ENCODE measurements around the gene ESR2. TPM values are rescaled to one million over a fixed set of nuclear protein-coding genes. Genes with fewer than 3 reads are reported as not detected.
A peak's percentile ranks its signal among the peaks of the same experiment; 100 is the strongest.

The ESR2 gene
- total and polyA plus RNA-seq, 2 of the 8 experiments (the other 6 are each of a cell fraction or from before 2014, with no cell fraction given), result 0.19 to 0.23 TPM

DNA sequence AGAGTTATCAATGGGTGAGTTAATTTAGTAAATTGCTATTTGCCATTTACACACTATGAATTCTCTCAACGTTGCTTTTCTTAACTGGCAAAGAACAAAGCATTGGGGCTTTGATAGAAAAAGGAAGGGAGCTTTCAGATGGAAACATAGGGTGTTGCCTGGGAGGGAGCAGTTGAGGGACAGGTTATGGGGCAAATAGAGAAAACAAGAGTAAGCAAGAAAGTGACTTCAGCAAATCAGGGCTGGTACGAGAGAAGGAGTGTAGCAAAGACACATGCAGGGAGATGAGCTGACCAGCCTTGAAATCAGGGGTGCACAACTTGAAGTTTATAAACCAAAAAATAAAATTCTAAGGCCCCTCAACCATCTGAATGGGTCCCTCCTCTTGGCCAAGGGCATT lies 15.7 kb downstream of the ESR2 start:
- H3K14ac ChIP-seq (ENCODE audit: insufficient read length), result no peak overlapping the region
- no peaks in the 10 kb centered on the region for H3K36me3 ChIP-seq (ENCODE audit: control insufficient read depth in 2 of 4, insufficient read depth in 4 of 4, low read length in 3 of 4)
- H2BK120ac ChIP-seq (replicated peaks; ENCODE audit: low read depth, low read length), result no peak overlapping the region
- no peak overlapping the region for H3K18ac ChIP-seq (ENCODE audit: extremely low read depth, low read length)
- DNase-seq (ENCODE audit: low read depth in 1 of 2, low spot score in 2 of 2) (no peak), FAIRE-seq (peak; percentile 42)
- no peak for TF ChIP-seq BACH1 (IDR thresholded peaks at IDR 0.05; ENCODE audit: low read length)
- TF ChIP-seq GABPA (IDR thresholded peaks at IDR 0.05; ENCODE audit: borderline replicate concordance, insufficient read depth, low read length), result no peak
- no peak for TF ChIP-seq CBX5 (IDR thresholded peaks at IDR 0.05; ENCODE audit: low read depth, low read length)
- no peak for TF ChIP-seq MAFK (IDR thresholded peaks at IDR 0.05; ENCODE audit: low read depth, low read length)
- no peak for TF ChIP-seq JUN (IDR thresholded peaks at IDR 0.05; ENCODE audit: low read depth, low read length)
- TF ChIP-seq POLR2AphosphoS5 (IDR thresholded peaks at IDR 0.05; ENCODE audit: low read depth, low read length), result no peak
- POLR2A ChIA-PET (ENCODE audit: partially characterized antibody), result no interaction called here
- H3K4me3 ChIP-seq (ENCODE audit: extremely low read depth in 1 of 4, insufficient read depth in 2 of 4, low read depth in 3 of 4, low read length in 4 of 4), result no peak overlapping the region
- H2AFZ ChIP-seq (ENCODE audit: low read length), result no peak overlapping the region; the same call in 1 of the 2 replicates
- CTCF ChIA-PET (ENCODE audit: partially characterized antibody), result interaction anchor here (0.6 to 1.3 kb wide), 3 partner anchors 15 to 58 kb away, joined by 3 to 7 read pairs (median 3); partner anchors contain the start of gene ESR2
- H3K27ac ChIP-seq (ENCODE audit: low read depth, low read length), result no peak overlapping the region
- no peak overlapping the region for H3K4ac ChIP-seq (replicated peaks; ENCODE audit: insufficient read length, low read depth, low read length)
- H4K8ac ChIP-seq (ENCODE audit: extremely low read depth, insufficient read depth, low read length), result no peak overlapping the region
- WGBS, 2 experiments (ENCODE audit: extremely low coverage in 1 of 2, insufficient coverage in 1 of 2, insufficient read length in 1 of 2, insufficient replicate concordance in 2 of 2, low coverage in 1 of 2, low lambda C conversion rate in 2 of 2, missing lambda C conversion rate in 1 of 2), result 43% methylated on average over 2 of the region's 2 CpGs; no CpG with 5 or more reads in 1 of the 2 experiments
- no peak overlapping the region for H3K23ac ChIP-seq (ENCODE audit: insufficient read length)
- no peaks in the 10 kb centered on the region; the same call in 1 of the 2 replicates for H3K23me2 ChIP-seq (ENCODE audit: low read depth, low read length)
- H2BK20ac ChIP-seq (ENCODE audit: low read length), result no peak overlapping the region
- H4K20me1 ChIP-seq (replicated peaks in 1 of 2; ENCODE audit: control insufficient read depth in 1 of 2, insufficient read depth in 2 of 2, low read length in 2 of 2), result no peaks in the 10 kb centered on the region
- peaks cover 0 to 8% (median under 1%) of the 10 kb centered on the region in 4 experiments; a peak in 1 of 7 replicates for H3K4me1 ChIP-seq (replicated peaks in 1 of 4; ENCODE audit: control insufficient read depth in 3 of 4, insufficient read depth in 4 of 4, low read length in 3 of 4)
- no peaks in the 10 kb centered on the region for H3K9me3 ChIP-seq (ENCODE audit: insufficient read depth in 2 of 2, low read depth in 1 of 2, low read length in 1 of 2)
- no peak overlapping the region for H4K91ac ChIP-seq (replicated peaks; ENCODE audit: insufficient read length, low read length)
- H3K9ac ChIP-seq (replicated peaks in 1 of 4; ENCODE audit: extremely low read depth in 1 of 4, low read depth in 3 of 4, low read length in 3 of 4), result no peak overlapping the region
- H2BK15ac ChIP-seq (ENCODE audit: low read length), result no peak overlapping the region
- no peak overlapping the region for H2BK5ac ChIP-seq (ENCODE audit: low read depth, low read length)
- no peak overlapping the region for H3K56ac ChIP-seq (replicated peaks; ENCODE audit: insufficient read length, low read depth, low read length)
- H4K5ac ChIP-seq (ENCODE audit: insufficient read length, low read depth, low read length), result no peak overlapping the region
- no peak overlapping the region for H2AK5ac ChIP-seq (ENCODE audit: low read depth, low read length)
- H3K79me2 ChIP-seq (ENCODE audit: control insufficient read depth in 1 of 2, insufficient read depth in 2 of 2, low read length in 2 of 2), result no peaks in the 10 kb centered on the region
- H3K27me3 ChIP-seq (replicated peaks in 1 of 4; ENCODE audit: control insufficient read depth in 3 of 4, extremely low read depth in 1 of 4, insufficient read depth in 3 of 4, low read length in 3 of 4), result no peaks in the 10 kb centered on the region
- no peak overlapping the region for H2BK12ac ChIP-seq (ENCODE audit: low read depth, low read length)
- no peaks in the 10 kb centered on the region for H3K79me1 ChIP-seq (ENCODE audit: low read depth, low read length)
- no peak overlapping the region for H3K4me2 ChIP-seq (ENCODE audit: insufficient read depth in 1 of 2, low read depth in 2 of 2, low read length in 2 of 2)
